Cortex of kidney (tissue), 1 donor: ENCODE measurements around the gene PTGR3.

ENCODE experiments used
- DNase-seq: peaks from one replicate; lab custom pipeline; 2025; lab: John Stamatoyannopoulos, UW

Gene PTGR3

GRCh38 chr18:75169411-75169810, 39.5 kb downstream of the PTGR3 start:
- DNase-seq, result no peak

GRCh38 chr18:75168619-75169018, 40.3 kb downstream of the PTGR3 start:
- no peak for DNase-seq

GRCh38 chr18:75167759-75168618, 41.0 kb downstream of the PTGR3 start:
- no peak for DNase-seq

- no peak for DNase-seq
Measured at GRCh38 chr18:75167137-75167536, 41.8 kb downstream of the PTGR3 start.

GRCh38 chr18:75165926-75166325, 43.0 kb downstream of the PTGR3 start:
- DNase-seq, result no peak

GRCh38 chr18:75164479-75164878, 44.5 kb downstream of the PTGR3 start:
- DNase-seq, result no peak

- no peak for DNase-seq
Measured at GRCh38 chr18:75163736-75164135, 45.2 kb downstream of the PTGR3 start.

GRCh38 chr18:75162978-75163377, 46.0 kb downstream of the PTGR3 start:
- DNase-seq, result no peak

GRCh38 chr18:75162467-75162866, 46.5 kb downstream of the PTGR3 start:
- no peak for DNase-seq

- no peak for DNase-seq
Measured at GRCh38 chr18:75161256-75162028, 47.5 kb downstream of the PTGR3 start.

GRCh38 chr18:75160364-75160763, 48.6 kb downstream of the PTGR3 start:
- DNase-seq, result no peak

- DNase-seq, result no peak
Measured at GRCh38 chr18:75159646-75160356, 49.1 kb downstream of the PTGR3 start.

- no peak for DNase-seq
Measured at GRCh38 chr18:75159238-75159518, 49.8 kb downstream of the PTGR3 start.
